Measurements from ENCODE around the gene HOXD3. TPM values are rescaled to one million over a fixed set of nuclear protein-coding genes. Genes with fewer than 3 reads are reported as not detected.

HOXD3 gene
- total RNA-seq, 1 donor from 2014 or later = not detected

- DNase-seq (ENCODE audit: low spot score in 2 of 2) = no peak
- FAIRE-seq = no peak
These were observed 18.0 kb downstream of the HOXD3 start for GRCh38 chr2:176174824-176175708.

- DNase-seq (ENCODE audit: low spot score in 2 of 2) = no peak
- no peak for FAIRE-seq
These were observed 18.9 kb downstream of the HOXD3 start for GRCh38 chr2:176175709-176176607.

- DNase-seq (ENCODE audit: low spot score in 2 of 2) (no peak), FAIRE-seq (no peak)
These were observed 20.5 kb downstream of the HOXD3 start for GRCh38 chr2:176177580-176178037.

DNA sequence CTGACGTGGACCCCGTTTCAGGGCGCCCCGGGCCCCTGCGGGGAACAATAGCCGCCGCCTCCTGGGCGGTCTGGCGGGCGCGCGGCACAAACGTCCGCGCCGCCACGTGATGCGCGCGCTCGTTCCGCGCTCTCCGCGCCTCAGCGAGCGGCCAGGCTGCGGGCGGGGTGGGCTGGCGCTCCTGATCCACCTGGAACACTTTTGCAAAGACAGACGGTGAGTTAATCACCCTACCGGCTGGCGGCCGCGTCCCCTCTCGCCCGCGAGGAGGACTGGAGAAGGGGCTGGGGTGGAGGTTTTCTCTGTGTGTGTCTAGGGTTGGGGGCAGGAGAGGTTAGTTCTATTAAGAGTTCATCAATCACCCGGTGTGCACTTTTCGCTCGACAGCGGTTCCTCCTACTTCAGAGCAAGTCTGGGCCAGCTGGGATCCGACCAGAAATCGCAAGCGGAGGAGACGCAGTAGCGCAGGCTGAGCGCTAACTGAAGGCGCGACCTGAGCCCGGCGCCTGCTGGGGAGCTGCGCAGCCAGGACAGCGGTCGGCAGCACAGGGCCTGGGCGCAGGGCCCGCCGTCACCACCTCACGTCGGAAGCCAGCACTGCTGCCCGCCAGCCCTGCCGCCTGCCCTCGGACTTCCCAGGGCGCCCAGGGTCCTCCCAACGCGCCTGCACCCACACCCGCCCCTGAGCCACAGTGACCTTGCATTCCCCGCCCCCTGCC lies 21.1 kb downstream of the HOXD3 start:
- DNase-seq (ENCODE audit: low spot score in 2 of 2) = no peak
- no peak for FAIRE-seq

GRCh38 chr2:176178757-176179295 lies 21.7 kb downstream of the HOXD3 start:
- peak in 1 of 2 donors; percentile 16 for DNase-seq (ENCODE audit: low spot score in 2 of 2)
- no peak for FAIRE-seq

GRCh38 chr2:176181551-176181950 lies 24.4 kb downstream of the HOXD3 start:
- FAIRE-seq (no peak), DNase-seq (ENCODE audit: low spot score in 2 of 2) (no peak)

DNA sequence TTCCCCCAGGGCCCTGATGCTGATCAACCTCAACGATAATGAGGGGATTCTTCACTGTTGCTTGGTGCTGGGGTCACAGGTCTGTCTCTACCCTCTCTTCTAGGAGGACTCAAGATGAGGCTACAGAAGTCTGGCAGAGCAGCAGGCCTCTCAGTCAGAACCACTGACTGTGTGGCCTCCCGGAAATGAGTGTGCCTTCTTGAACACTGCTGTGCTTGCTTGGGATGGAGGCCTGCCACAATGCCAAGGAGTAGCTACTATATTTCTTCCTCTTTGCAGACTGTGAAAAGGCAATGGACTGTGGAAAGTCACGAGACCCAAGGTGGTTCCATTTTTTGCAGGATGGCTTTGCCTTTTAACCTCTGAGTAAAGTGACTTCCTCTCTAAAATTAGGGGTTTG lies 25.6 kb downstream of the HOXD3 start:
- no peak for DNase-seq (ENCODE audit: low spot score in 2 of 2)
- no peak for FAIRE-seq

- DNase-seq (ENCODE audit: low spot score in 2 of 2) (no peak), FAIRE-seq (no peak)
These were observed 27.6 kb downstream of the HOXD3 start for GRCh38 chr2:176184749-176185148.

DNA sequence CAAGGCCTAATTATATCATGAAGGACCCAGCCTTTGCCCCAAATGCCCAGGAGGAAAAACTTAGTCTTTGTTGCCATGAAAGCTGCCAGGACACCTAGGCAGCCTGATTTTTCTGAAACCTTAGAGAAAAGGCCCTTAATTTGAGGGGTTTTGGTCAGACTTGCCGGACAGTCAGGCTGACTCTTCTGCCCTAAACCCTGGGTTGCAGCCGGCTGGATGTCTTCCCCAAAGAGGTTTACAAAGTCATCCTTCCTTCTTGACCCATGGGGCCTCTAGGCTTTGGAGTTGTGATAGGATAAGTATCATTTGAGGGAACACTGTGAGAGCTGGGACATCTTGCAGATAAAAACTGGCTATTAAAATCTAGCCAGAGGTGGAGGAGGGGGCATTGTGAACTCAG lies 28.9 kb downstream of the HOXD3 start:
- no peak for FAIRE-seq
- DNase-seq (ENCODE audit: low spot score in 2 of 2) = no peak

DNA sequence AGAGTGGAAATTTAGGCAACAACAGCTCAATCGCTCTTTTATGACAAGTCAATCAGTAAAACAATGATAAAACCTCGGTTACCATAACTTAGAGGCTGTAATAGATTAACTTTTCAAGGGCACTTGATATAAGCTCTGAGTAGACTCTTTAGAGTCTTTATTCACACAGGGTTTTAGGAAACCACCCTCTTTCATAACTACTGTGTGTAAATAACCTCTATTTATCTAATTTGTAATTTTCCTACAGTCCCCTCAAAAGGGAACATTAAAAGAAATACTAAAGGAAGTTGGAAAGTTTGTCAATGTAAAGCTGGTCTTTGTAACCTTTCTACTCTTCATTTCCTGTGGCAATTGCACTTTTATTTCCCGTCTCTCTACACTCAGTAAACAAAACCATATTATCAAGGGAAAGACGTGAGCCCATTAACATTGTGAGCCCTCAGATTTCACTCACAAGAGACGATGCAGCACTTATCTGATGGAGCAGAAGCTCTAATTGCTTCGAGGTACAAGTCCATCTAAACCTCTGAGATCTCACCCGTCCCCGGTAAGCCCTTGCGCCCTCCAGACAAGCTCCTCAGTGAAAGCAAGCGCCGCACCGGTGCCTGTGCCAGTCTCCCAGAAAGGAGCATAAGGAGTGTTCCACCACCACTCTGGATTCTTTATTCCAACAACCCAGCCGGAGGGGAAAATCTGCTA lies 30.2 kb downstream of the HOXD3 start:
- FAIRE-seq (no peak), DNase-seq (ENCODE audit: low spot score in 2 of 2) (peak in 1 of 2 donors; percentile 24)

DNA sequence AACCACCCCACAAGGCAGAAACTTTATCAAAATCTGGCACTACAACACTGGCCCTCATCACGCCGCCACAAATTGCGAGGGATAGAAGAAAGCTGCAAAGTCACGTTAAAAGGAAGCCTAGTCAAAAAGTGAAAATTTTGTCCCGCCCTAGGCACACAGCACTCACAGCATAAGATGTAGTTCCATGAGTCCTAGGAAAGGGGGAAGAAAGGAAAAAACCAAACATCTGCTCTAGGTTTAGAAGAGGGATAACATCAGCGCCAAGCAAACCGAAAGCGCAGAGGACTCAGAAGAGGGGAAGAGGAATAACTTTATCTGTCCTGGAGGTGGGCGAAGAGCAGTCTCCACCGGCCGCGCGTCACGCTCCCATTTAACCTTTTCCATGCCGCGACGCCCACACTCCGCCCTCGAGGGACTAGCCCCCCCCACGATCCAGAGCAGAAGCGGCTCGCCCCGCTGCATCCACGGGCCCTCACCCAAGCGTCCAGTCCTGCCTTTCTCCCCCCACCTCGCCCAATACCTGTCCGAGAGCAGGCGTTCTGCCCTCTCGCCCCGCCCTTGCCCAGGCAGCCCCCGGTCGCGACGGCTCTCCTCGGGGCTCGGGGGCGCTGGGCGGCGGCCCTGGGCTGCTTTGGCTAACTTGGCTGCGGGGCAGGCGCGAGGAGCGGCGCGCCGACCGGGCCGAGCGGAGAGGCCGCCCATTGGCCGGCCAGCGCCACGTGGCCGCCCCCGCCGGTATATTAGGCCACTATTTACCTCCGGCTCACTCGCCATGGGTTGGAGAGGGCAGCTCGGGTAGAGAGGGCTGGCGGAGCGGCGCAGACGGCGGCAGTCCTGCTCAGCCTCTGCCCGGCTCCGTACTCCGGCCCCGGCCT lies 31.0 kb downstream of the HOXD3 start, which contains the start of gene HOXD1:
TSS of gene HOXD1 (plus strand) at position 770 of the 875 bp plus-strand sequence. CDS start 134 bp downstream, outside the sequence.
- no peak for FAIRE-seq

GRCh38 chr2:176188774-176189680 lies 31.9 kb downstream of the HOXD3 start:
- no peak for DNase-seq (ENCODE audit: low spot score in 2 of 2)
- FAIRE-seq = no peak

More for the DNA sequence above, 31.0 kb downstream of the HOXD3 start, which contains the start of gene HOXD1:
- DNase-seq (ENCODE audit: low spot score in 2 of 2) = peak; percentile 65 to 87

GRCh38 chr2:176189681-176190641 lies 32.9 kb downstream of the HOXD3 start:
- DNase-seq (ENCODE audit: low spot score in 2 of 2) (no peak), FAIRE-seq (no peak)

DNA sequence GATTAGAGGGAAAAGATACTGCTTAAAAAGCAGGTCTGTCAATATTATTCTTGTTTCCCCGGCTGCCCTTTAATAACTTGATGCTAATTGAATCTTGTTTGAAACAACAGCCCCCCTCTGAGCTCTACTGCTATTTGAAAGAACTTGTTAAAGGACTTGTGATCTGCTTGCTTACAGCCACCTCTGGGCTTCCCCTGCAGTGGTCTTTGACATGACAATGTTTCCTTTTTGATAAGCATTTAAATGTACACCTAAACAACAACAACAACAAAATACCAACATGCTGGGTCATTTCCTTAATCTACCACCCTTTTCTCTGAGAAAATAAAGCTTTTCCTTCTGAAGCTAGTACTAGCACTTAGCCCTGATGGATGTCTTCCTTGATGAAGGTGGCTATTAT lies 35.2 kb downstream of the HOXD3 start:
- DNase-seq (ENCODE audit: low spot score in 2 of 2) (no peak), FAIRE-seq (no peak)

GRCh38 chr2:176193048-176193447 lies 35.9 kb downstream of the HOXD3 start:
- FAIRE-seq (no peak), DNase-seq (ENCODE audit: low spot score in 2 of 2) (no peak)

GRCh38 chr2:176199902-176200301 lies 42.8 kb downstream of the HOXD3 start:
- DNase-seq (ENCODE audit: low spot score in 2 of 2) (no peak), FAIRE-seq (no peak)
